NCI-H1092 treated with DMSO at 0.1 percent for 48 hours (cell line): ENCODE data around the gene GPR152.

Experiments
- DNase-seq: peaks from one replicate; lab custom pipeline; 2025; lab: John Stamatoyannopoulos, UW

Gene GPR152

DNA sequence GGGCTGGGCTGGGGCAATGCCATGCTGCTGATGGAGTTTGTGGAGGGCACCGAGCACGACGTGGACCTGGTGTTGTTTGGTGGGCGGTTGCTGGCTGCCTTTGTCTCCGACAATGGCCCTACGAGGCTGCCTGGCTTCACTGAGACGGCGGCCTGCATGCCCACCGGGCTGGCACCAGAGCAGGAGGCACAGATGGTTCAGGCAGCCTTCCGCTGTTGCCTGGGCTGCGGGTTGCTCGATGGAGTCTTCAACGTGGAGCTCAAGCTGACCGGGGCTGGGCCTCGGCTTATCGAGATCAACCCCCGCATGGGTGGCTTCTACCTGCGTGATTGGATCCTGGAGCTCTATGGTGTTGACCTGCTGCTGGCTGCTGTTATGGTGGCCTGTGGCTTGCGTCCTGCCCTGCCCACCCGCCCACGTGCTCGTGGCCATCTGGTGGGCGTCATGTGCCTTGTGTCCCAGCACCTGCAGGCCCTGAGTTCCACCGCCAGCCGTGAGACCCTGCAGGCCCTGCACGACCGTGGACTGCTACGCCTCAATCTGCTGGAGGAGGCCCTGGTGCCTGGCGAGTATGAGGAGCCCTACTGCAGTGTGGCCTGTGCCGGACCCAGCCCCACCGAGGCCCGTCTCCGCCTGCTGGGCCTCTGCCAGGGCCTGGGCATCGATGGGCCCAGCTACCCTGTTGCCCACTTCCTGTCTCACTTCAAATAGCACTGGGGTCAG, 28.5 kb downstream of the GPR152 start:
- DNase-seq, result no peak

DNA sequence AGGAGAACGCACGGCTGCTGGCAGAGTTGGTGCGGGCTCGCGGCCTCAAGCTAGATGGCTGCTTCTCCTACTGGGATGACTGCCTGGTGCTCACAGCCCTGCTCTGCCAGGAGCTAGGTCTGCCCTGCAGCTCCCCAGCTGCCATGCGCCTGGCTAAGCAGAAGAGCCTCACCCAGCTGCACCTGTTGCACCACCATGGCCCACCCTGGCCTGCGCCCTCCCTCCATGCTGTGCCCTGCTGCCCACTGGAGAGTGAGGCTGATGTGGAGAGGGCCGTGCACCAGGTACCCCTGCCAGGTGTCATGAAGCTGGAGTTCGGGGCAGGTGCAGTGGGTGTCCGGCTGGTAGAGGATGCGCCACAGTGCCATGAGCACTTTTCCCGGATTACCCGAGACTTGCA, 29.1 kb downstream of the GPR152 start:
- no peak for DNase-seq

DNA sequence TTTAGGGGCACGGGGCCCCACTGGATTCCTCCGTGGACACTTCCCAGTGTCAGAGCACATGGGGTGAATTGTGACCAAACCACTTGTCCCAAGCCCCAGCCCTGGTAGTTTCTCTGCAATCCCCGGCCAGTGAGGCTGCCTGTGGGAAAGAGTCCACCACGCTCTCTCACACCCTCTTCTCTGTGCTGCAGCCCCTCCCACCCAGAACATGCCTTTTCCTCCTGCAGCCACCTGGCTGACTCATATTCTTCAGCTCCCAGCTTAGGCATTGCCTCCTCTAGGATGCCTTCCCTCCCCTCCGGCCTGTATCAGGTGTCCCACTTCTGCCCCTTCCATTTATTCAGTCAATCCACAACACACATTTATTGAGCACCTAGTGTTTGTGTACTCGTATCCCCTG, 29.6 kb downstream of the GPR152 start:
- no peak for DNase-seq

DNA sequence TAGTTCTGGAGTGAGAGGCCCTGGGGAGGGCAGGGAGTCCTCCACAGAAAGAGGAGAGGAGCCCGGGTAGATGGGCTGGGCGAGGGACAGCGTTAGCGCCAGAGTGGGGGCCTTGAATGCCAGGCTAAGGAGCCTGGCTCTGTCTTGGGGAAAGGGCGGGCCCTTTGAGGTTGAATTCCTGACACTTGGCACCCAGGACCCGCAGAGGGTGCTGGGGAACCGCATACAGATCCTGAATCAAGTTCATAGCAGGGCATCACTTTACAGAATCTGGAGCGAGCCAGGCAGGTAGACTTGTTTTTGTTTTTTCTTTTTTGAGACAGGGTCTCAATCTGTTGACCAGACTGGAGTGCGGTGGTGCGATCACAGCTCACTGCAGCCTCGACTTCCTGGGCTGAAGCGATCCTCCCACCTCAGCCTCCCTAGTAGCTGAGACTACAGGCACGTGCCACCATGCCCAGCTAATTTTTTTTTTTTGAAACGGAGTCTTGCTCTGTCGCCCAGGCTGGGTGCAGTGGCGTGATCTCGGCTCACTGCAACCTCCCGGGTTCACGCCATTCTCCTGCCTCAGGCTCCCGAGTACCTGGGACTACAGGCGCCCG, 31.0 kb downstream of the GPR152 start:
- no peak for DNase-seq

DNA sequence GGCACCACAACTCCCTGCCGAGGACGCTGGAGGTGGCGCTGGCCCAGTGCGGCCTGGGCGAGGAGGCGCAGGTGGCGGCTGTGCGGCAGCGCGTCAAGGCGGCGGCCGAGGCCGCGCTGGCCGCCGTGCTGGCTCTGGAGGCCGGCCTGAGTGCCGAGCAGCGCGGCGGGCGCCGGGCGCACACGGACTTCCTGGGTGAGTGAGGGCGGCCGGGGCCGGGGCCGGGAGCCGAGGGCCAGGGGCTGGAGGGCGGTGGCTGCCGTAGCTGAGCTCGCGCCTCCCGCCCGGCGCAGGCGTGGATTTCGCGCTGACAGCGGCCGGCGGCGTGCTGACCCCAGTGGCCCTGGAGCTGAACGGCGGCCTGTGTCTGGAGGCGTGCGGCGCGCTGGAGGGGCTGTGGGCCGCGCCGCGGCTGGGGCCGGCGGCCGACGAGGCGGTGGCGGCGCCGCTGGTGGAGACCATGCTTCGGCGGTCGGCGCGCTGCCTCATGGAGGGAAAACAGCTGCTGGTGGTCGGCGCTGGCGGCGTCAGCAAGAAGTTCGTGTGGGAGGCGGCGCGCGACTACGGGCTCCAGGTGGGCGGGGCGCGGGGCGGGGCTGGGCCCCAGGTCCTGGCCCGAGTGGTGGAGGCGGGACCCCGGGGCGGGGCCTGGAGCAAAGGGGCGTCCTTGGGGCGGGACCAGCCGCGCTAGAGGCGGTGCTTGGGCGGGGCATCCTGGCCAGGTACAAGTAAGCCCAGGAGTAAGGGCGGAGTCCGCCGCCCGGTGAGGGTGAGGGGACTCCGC, 31.7 kb downstream of the GPR152 start:
- DNase-seq, result peak; percentile 91

DNA sequence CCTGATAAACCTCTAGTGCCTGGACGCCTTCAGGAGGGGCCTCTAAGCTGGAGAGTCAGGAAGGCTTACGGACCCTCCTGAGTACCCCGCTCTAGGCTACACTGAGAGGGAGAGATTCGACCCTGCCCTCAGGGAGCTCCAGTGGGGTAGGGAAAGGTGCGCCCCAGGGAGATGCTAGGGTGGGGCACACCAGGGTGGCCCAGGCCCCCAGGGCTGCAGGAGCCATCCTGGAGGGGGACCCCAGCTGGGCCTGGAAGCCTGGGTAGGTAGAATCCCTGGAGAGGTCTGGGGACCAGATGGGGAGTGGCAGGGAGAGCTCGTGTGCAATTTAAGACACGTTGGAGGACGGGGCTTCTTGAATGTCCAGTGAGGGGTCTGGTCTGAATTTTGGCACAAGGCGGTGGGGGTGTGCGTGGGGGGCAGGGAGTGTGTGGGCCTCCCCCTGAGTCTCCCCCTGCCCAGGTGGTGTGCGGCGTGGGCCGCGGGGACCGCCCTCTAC, 32.3 kb downstream of the GPR152 start:
- no peak for DNase-seq

DNA sequence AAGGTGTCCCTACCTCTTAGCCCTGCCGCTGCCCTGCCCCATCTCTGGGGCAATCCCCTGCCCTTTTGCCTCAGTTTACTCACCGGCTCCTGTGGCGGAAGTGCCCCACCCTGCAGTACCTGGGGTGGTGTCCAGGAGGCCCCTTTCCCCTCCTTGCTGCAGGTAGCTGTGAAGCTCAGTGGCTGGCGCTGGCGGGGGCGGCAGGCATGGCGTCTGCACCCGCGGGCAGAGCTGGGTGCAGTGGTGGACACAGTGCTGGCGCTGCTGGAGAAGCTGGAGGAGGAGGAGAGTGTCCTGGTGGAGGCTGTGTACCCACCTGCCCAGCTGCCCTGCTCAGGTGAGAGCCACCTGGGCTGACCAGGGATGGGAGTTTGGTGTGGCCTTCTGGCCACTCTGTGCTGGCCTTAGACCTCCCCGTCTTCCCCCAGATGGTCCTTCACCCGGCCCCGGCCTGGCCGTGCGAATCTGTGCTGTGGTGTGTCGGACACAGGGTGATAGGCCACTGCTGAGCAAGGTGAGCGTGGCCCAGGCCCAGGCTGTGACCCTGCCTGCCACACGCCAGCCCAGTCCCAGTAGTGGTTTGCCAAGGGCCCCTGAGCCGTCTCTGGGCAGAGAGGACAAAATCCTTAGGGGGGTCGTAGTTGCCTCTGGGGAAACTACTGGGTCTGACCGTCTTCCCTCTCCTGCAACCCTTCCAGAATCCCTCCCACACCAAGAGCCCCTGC, 33.0 kb downstream of the GPR152 start:
- DNase-seq, result no peak

DNA sequence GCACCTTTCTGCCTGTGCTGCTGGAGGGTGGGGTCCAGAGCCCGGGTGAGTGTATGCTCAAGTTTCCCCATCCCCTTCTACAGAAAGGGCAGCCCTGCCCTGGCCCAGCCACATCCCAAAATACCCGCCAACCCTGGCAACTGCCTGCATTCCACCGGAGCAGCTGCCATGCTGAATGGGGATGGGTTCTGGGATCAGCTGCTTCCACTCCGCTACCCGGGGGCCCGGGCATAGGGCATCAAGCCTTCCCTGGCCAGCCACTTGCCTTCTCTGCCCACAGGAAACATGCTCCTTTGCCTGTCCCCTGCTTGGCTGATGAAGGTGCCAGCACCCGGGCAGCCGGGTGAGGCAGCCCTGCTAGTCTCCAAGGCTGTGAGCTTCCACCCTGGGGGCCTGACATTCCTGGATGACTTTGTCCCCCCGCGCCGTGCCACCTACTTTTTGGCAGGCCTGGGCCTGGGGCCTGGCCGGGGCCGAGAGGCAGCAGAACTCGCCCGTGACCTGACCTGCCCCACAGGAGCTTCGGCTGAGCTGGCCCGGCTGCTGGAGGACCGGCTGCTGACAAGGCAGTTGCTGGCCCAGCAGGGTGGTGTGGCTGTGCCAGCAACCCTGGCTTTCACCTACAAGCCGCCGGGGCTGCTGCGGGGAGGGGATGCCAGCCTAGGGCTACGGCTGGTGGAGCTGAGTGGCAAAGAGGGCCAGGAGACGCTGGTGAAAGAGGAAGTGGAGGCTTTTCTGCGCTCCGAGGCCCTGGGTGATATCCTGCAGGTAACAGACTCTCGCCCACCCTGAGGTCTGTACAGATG, 33.9 kb downstream of the GPR152 start:
- peak; percentile 13 for DNase-seq

DNA sequence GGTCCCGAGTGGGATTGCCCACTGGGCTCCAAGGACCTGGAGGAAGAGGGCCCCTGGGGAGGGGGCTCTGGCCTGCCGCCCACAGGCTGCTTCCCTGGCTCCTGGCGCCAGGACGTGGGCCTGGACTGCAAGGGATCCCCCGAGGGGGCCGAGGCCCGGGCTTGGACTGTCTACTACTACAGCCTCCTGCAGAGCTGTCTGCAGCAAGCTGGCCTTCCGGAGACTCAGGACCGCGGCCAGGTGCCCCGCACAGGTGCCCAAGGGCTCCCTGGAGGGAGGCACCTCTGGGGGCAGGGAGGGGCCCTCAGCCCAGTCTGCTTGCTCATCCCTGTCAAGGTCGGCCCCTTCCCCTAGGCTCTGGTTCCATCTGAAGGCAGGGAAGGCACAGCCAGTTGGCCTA, 35.1 kb downstream of the GPR152 start:
- no peak for DNase-seq

DNA sequence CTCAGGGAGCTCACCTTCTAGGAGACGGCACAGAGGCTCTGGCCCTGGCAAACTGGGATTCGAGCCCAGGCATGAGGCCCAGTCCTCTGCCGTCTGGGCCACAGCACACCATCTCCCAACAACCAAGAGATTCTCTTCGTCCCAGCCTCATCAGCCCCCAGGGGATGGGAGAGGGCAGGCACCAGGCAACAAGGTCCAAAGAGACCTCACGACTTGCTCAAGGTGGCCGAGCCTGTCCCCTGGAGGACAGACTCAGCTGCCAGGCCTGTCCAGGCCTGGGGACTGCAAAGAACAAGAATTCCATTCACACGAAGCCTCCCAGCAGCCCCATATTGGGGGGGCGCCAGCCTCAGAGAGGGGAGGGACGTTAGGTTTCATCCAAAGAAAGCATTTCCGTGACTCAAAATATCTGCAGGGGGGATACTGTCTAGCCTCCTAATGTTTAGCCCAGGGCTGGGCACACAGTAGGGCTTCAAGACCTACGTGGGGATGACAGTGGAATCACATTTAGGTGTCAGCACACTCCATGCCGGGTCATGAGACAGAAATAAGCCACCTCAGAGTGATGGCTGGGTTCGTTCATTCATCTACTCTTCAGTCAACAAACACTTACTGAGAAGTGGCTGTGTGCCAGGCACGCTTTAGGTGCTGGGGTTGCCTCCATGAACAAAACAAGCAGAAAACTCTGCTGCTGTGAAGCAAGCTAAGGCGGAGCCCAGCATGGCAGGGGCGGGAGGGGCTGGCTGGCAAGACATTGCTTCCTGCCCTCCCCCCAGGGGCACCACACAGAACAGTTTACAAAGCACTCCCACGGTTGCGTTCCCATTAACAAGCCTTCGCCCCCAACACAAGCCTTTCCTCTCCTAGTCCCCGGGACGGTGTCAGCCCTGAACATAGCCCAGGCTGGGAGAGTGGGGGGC, 35.9 kb downstream of the GPR152 start:
- no peak for DNase-seq

DNA sequence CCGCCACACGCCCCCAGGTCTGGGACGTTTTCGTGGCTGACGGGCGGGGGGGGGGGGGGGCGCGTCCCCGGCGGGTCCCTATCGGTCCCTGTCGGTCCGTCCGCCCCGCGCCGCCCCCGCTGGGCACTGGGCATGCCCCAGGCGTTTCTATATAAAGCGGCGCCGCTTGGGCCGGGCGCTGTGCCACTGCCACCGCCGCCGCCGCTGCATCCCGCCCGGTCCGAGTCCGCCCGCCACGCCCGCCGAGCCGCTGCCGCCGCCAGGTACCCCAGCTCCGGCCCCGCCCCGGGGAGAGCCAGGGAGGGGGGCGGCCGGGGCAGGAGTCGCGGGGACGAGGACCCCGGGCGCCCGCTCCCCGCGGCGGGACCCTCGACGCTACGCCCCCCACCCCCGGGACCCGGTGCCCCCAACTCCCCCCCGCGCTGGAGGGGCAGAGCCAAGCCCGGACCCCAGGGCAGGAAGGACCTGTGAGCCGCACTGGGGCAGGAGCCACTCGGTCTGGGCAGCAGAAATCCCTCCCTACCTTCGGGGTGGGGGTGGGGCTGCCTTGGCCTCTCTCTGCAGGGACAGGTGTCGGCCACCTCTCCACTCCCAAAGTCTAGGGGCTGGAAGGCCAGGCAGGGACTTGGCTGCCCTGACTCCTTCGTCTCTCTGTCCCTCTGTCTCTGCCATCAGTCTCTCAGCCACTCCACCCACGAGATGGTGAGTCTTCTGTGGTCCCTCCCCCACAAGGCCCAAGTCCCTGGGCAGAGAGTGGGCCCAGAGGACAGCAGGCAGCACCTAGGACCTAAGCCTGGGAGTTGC, 36.8 kb downstream of the GPR152 start, which contains the start of gene CARNS1:
Gene CARNS1, plus strand, starts transcription at position 178 of the 804 bp plus-strand sequence. Its CDS starts 522 bp downstream, at position 700.
- no peak for DNase-seq

DNA sequence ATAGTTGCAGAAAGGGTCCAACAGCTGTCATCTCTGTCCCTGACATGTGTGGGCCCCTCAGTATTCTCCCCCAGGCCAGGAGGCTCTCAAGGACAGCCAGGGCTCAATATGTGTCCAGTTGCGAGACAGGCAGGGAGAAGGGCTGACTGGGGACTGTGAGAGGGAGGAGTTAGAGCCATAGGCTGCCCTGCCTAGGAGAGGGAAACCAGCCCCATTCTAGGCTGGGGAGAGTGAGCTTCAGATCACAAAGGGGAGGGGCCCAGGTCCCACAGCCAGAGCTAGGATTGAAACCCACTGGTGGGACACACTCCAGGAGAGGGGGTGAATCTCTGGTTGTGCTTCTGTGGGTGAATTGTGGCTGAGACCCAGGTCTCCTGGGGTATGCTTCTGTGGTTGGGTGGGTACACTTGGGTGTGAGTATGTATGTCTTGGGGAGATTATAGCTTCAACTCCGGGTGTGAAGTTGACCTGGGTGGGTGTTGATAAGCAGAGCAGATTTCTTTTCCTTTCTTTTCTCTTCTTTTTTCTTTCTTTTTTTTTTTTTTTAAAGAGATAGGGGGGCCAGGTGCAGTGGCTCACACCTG, 39.2 kb downstream of the GPR152 start:
- DNase-seq, result no peak

DNA sequence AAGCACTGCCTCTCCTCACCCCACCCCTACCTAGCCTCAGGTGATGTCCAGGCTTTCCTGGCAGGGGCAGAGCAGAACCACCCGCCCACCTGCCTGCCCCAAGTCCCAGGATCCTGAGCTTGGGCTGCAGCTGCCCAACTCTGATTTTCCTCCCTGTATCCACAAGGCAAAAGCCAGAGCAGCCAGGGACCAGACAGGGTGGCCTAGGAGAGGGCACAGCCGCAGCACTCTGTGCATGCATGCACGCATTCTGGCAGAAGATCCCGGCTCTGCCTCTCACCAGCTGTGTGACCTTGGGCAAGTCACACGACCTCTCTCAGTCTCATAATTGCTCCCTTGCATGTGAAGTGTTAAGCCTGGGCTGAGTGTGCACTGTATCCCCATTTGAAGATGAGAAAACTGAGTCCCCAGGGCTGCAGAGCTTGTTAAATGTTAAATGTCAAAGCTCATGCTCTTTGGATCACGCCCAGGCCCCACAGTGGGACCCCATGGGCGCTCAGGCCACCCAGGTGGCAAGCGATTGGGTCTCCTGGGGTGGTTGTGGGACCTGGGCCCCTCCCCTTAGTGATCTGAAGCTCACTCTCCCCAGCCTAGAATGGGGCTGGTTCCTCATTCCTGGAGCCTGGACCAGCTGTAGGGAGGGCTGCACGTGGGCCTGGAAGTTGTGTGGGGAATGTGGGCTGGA, 39.9 kb downstream of the GPR152 start:
- DNase-seq, result no peak

DNA sequence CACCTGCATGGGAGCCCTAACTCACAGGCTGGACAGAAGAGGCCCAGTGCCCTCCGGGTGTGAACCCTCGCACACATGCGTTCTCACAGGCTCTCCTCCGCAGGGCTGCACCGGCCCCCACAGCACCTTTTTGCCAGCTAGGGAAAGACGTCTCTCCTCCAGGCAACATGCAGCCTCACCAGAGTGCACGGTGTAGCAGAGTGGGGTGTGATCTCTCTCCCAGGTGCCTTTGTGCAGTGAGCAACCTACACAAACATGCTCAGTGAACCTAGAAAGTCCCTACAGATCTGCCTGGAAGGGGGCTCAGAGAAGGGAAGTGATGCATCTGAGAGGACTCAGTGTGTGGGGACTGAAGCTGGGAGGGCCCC, 40.8 kb downstream of the GPR152 start:
- DNase-seq, result no peak

DNA sequence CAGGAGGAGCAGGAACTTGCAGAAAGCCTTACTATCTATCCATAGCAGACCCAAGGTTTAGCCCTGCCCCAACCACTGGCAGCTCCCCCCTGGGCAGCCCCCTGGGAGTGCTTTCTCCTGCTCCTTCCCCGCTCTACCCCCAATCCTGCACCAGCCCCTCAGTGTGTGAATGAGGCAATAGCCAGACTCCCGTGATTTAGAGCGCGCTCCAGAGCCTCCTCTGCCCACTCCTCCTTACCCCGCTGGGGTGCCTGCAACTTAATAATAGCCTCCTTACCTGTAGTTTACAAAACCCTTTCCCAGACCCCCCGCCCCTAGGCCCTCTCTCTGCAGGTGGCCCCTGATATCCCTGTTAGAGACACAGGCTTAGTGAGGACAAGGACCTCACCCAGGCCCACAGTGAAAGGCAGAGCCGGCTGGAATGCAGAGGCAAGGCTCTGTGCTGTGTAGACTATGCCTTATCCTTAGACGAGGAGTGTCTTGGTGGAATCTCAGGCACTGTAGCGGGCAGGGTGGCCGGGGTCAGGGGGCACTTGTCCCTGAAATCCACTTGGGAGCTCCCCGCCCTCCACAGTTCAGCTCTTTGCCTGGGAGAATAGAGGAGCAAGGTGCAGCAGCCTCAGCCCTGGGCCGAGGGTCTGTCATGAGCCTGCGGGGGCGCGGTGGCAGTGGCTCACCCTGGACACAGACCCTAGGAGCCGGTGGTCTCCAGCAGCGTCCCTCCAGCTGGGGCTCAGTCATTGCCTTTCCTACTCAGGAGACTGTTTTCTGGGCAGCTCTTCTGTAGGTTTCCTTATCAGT, 41.3 kb downstream of the GPR152 start:
- no peak for DNase-seq

DNA sequence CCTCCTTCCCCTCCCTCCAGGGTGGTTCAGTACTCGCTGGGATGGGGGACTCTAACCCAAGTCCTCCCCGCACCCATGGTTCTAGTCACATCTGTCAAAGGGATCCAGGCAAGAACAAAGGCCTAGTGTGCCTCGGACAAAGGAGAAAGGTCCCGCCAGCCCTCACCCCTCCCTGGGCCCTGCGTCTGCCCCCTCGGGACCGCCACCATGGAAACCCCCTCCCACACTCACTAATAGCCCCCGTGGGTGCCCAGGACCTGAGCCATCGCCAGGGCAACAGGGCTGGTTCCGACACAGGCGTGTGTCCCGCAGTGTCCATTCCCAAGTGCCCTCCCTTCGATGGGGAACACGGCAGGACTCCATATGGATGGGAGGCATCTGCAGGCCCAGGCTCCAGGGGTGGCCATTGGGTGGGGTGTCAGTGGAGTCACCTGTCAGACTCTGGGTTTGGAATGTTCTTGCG, 42.1 kb downstream of the GPR152 start:
- no peak for DNase-seq

DNA sequence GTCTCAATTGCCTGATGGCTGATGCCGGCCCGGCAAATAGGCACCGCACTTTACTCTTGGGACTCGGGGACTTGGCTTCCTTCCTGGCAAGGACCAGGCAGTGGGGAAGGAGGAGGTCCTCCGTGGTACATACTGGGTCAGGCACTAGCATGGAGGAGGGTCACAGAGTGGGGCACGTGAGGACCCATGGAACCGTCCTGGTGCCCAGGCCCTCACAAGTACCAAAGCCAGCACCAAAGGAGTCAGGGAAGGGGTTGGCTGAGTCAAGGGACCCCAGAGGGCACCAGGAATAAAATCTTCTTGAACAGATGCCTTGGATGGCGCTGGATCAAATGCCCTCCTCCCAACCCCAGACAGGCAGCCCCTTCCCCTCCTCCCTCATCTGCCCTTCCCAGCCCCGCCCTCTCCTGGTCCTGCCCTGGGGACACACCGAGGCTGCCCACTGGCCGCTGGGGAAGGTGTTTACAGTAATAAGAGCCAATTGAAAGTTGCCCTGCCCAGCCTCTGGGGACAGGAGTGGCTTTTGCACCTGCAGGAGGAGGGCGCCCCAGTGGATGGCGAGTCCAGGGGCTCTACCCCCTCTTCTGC, 42.7 kb downstream of the GPR152 start:
- DNase-seq, result no peak
